SK-N-MC (cell line): ENCODE results near the gene SMYD3.

ENCODE experiments used
- DNase-seq: peaks from one replicate; pipeline ENCODE4 v3.0.0-alpha.2; 2011; ENCODE audit warnings: low read depth, low spot score
- H3K27ac ChIP-seq: fragments of 200-600 bp; sonication (generic); 2 replicates; pipeline ENCODE4 v1.5.1; 2016; ENCODE audit warnings: mixed run types
- H3K36me3 ChIP-seq: fragments of 200-600 bp; sonication (generic); 2 replicates; pipeline ENCODE4 v1.6.1; 2017; ENCODE audit warnings: antibody characterized with exemption, low read length, mixed read lengths; ENCODE audit not compliant: insufficient read depth
- H3K4me3 ChIP-seq: fragments of 200-600 bp; sonication (generic); 2 replicates; pipeline ENCODE4 v1.5.1; 2016
- H3K9ac ChIP-seq: fragments of 200-600 bp; sonication (generic); 2 replicates; pipeline ENCODE4 v1.8.0; 2017; ENCODE audit warnings: mixed run types, mixed read lengths; ENCODE audit not compliant: insufficient read length
- H3K9me3 ChIP-seq: fragments of 200-600 bp; sonication (generic); 2 replicates; pipeline ENCODE4 v1.6.1; 2017; ENCODE audit warnings: low read depth, mild to moderate bottlenecking, antibody characterized with exemption, low read length, moderate library complexity, mixed read lengths
- EZH2 ChIP-seq: fragments of 200-600 bp; sonication (generic); IDR thresholded peaks from one replicate; pipeline ENCODE4 v1.6.1; 2017; ENCODE audit warnings: antibody characterized with exemption
- FOXP2 ChIP-seq: optimal IDR thresholded peaks from 2 replicates; pipeline ENCODE3; 2011; ENCODE audit warnings: mild to moderate bottlenecking, moderate library complexity; ENCODE audit not compliant: insufficient read depth; ENCODE audit errors: extremely low read length, control extremely low read depth
- POLR2AphosphoS5 ChIP-seq: IDR thresholded peaks from 2 replicates; pipeline ENCODE4 v1.6.1; 2012; ENCODE audit warnings: mild to moderate bottlenecking, low read depth, low read length, borderline replicate concordance

Gene SMYD3

GRCh38 chr1:246104927-246105326, 402.2 kb downstream of the SMYD3 start:
- no peak for DNase-seq
- Histone ChIP-seq H3K36me3 (no peaks in the 10 kb centered on the region), H3K4me3 (no peak overlapping the region), H3K9me3 (no peaks in the 10 kb centered on the region), H3K27ac (no peak overlapping the region), H3K9ac (no peak overlapping the region)
- no peak for TF ChIP-seq EZH2
- no peak for TF ChIP-seq FOXP2
- TF ChIP-seq POLR2AphosphoS5: no peak

- no peak for DNase-seq
- H3K9ac ChIP-seq: no peak overlapping the region
- H3K4me3 ChIP-seq: no peak overlapping the region
- no peaks in the 10 kb centered on the region for H3K9me3 ChIP-seq
- H3K27ac ChIP-seq: no peak overlapping the region
- TF ChIP-seq POLR2AphosphoS5 (no peak), FOXP2 (no peak), EZH2 (no peak)
- no peaks in the 10 kb centered on the region for H3K36me3 ChIP-seq
These were observed 407.5 kb downstream of the SMYD3 start for GRCh38 chr1:246099570-246099969.

GRCh38 chr1:246096356-246096755, 410.7 kb downstream of the SMYD3 start:
- H3K36me3 ChIP-seq: no peaks in the 10 kb centered on the region
- H3K9me3 ChIP-seq: no peaks in the 10 kb centered on the region
- TF ChIP-seq POLR2AphosphoS5: no peak
- no peak for TF ChIP-seq EZH2
- TF ChIP-seq FOXP2: no peak
- H3K27ac ChIP-seq: no peak overlapping the region
- DNase-seq: no peak
- H3K9ac ChIP-seq: no peak overlapping the region
- no peak overlapping the region for H3K4me3 ChIP-seq

- Histone ChIP-seq H3K9ac (no peak overlapping the region), H3K36me3 (no peaks in the 10 kb centered on the region), H3K27ac (no peak overlapping the region), H3K4me3 (no peak overlapping the region), H3K9me3 (no peaks in the 10 kb centered on the region)
- no peak for DNase-seq
- TF ChIP-seq EZH2 (no peak), POLR2AphosphoS5 (no peak), FOXP2 (no peak)
These were observed 411.6 kb downstream of the SMYD3 start for GRCh38 chr1:246095443-246095842.

GRCh38 chr1:246093230-246093629, 413.8 kb downstream of the SMYD3 start:
- no peak overlapping the region for H3K4me3 ChIP-seq
- no peak overlapping the region for H3K27ac ChIP-seq
- DNase-seq: no peak
- H3K9ac ChIP-seq: no peak overlapping the region
- H3K9me3 ChIP-seq: no peaks in the 10 kb centered on the region
- no peak for TF ChIP-seq FOXP2
- no peak for TF ChIP-seq EZH2
- no peak for TF ChIP-seq POLR2AphosphoS5
- H3K36me3 ChIP-seq: no peaks in the 10 kb centered on the region

- Histone ChIP-seq H3K36me3 (no peaks in the 10 kb centered on the region), H3K4me3 (no peak overlapping the region), H3K27ac (no peak overlapping the region), H3K9me3 (no peaks in the 10 kb centered on the region), H3K9ac (no peak overlapping the region)
- DNase-seq: no peak
- TF ChIP-seq FOXP2 (no peak), POLR2AphosphoS5 (no peak), EZH2 (no peak)
These were observed 414.9 kb downstream of the SMYD3 start for GRCh38 chr1:246092136-246092535.

GRCh38 chr1:246091477-246091876, 415.6 kb downstream of the SMYD3 start:
- no peak for TF ChIP-seq FOXP2
- no peak for TF ChIP-seq EZH2
- no peak for TF ChIP-seq POLR2AphosphoS5
- no peaks in the 10 kb centered on the region for H3K9me3 ChIP-seq

GRCh38 chr1:246086191-246086590, 420.9 kb downstream of the SMYD3 start:
- Histone ChIP-seq H3K36me3 (no peaks in the 10 kb centered on the region), H3K9ac (no peak overlapping the region), H3K9me3 (no peaks in the 10 kb centered on the region), H3K27ac (no peak overlapping the region), H3K4me3 (no peak overlapping the region)
- DNase-seq: no peak
- TF ChIP-seq POLR2AphosphoS5 (no peak), EZH2 (no peak), FOXP2 (no peak)

More at GRCh38 chr1:246091477-246091876, 415.6 kb downstream of the SMYD3 start:
- DNase-seq: no peak
- Histone ChIP-seq H3K36me3 (no peaks in the 10 kb centered on the region), H3K4me3 (no peak overlapping the region), H3K9ac (no peak overlapping the region), H3K27ac (no peak overlapping the region)

GRCh38 chr1:246083416-246083815, 423.7 kb downstream of the SMYD3 start:
- Histone ChIP-seq H3K36me3 (no peaks in the 10 kb centered on the region), H3K9ac (no peak overlapping the region), H3K9me3 (no peaks in the 10 kb centered on the region), H3K4me3 (no peak overlapping the region), H3K27ac (no peak overlapping the region)
- TF ChIP-seq POLR2AphosphoS5: no peak
- DNase-seq: no peak
